SU-DHL-6 (cell line): ENCODE data around the gene ADARB2.

Source experiments
- H2AFZ ChIP-seq: fragments of 200-600 bp; sonication (generic); 2 replicates; pipeline ENCODE4 v1.6.1; 2014; ENCODE audit warnings: low read depth, mild to moderate bottlenecking, moderate library complexity, mixed read lengths, antibody characterized with exemption, low read length; ENCODE audit not compliant: severe bottlenecking
- H3F3A ChIP-seq: fragments of 200-600 bp; shearing (Covaris generic); 2 replicates; pipeline ENCODE4 v1.6.0; 2016; ENCODE audit warnings: antibody characterized with exemption, mild to moderate bottlenecking; ENCODE audit not compliant: insufficient read depth
- H3K27ac ChIP-seq: fragments of 200-600 bp; sonication (generic); 2 replicates; pipeline ENCODE4 v1.5.1; 2016; ENCODE audit warnings: low read depth, mild to moderate bottlenecking, low read length, moderate library complexity, mixed read lengths
- H3K27me3 ChIP-seq: fragments of 200-600 bp; sonication (generic), shearing (Covaris generic); 2 replicates; pipeline ENCODE4 v1.6.0; 2014; ENCODE audit warnings: mild to moderate bottlenecking, low read length
- H3K36me3 ChIP-seq: fragments of 200-600 bp; sonication (generic); 2 replicates; pipeline ENCODE4 v1.6.1; 2014; ENCODE audit warnings: mild to moderate bottlenecking, low read length, mixed read lengths
- H3K4me2 ChIP-seq: fragments of 300-600, 200-600 bp; shearing (Covaris generic), sonication (generic); 2 replicates; pipeline ENCODE4 v1.6.0; 2014; ENCODE audit warnings: low read length, low read depth, mild to moderate bottlenecking; ENCODE audit not compliant: poor library complexity, severe bottlenecking
- H3K4me3 ChIP-seq: fragments of 200-600 bp; sonication (generic); 2 replicates; pipeline ENCODE4 v1.5.1; 2014; ENCODE audit warnings: antibody characterized with exemption, low read length, mild to moderate bottlenecking, mixed read lengths; ENCODE audit not compliant: insufficient read depth, poor library complexity, severe bottlenecking
- H3K79me2 ChIP-seq: fragments of 200-600 bp; sonication (generic); 2 replicates; pipeline ENCODE4 v1.6.1; 2014; ENCODE audit warnings: mild to moderate bottlenecking, low read length, moderate library complexity; ENCODE audit not compliant: insufficient read depth
- H3K9ac ChIP-seq: fragments of 200-600 bp; sonication (generic); 2 replicates; pipeline ENCODE4 v1.7.0; 2014; ENCODE audit warnings: mild to moderate bottlenecking, low read length
- H3K9me2 ChIP-seq: fragments of 200-600 bp; sonication (generic); replicated peaks from 2 replicates; pipeline ENCODE4 v1.6.1; 2014; ENCODE audit warnings: low read length; ENCODE audit not compliant: insufficient read depth
- H3K9me3 ChIP-seq: fragments of 200-600 bp; sonication (generic); 2 replicates; pipeline ENCODE4 v1.6.1; 2014; ENCODE audit warnings: low read length, mixed read lengths; ENCODE audit not compliant: insufficient read depth
- H4K20me1 ChIP-seq: fragments of 200-600 bp; sonication (generic); 2 replicates; pipeline ENCODE4 v1.6.1; 2014; ENCODE audit warnings: low read depth, mild to moderate bottlenecking, antibody characterized with exemption, low read length, moderate library complexity, mixed read lengths
- CTCF ChIP-seq: fragments of 200-600 bp; sonication (generic); IDR thresholded peaks from one replicate; pipeline ENCODE4 v1.5.1; 2017; ENCODE audit warnings: antibody characterized with exemption, mild to moderate bottlenecking, low read length, moderate library complexity; ENCODE audit not compliant: insufficient read depth, poor library complexity, severe bottlenecking
- EZH2phosphoT487 ChIP-seq: fragments of 200-600 bp; sonication (generic), shearing (Covaris generic); conservative IDR thresholded peaks from 2 replicates; pipeline ENCODE4 v1.6.1; 2018; ENCODE audit warnings: mild to moderate bottlenecking, antibody characterized with exemption, low read length, moderate library complexity, mixed read lengths

Gene ADARB2

GRCh38 chr10:1423676-1424253 lies 313.6 kb downstream of the ADARB2 start:
- Histone ChIP-seq H3K9ac (no peak overlapping the region), H4K20me1 (no peaks in the 10 kb centered on the region), H3K27me3 (no peaks in the 10 kb centered on the region), H3F3A (peaks cover 21% of the 10 kb centered on the region), H3K4me2 (no peak overlapping the region), H3K27ac (no peak overlapping the region), H3K9me3 (no peaks in the 10 kb centered on the region), H2AFZ (no peak overlapping the region), H3K36me3 (no peaks in the 10 kb centered on the region), H3K79me2 (no peaks in the 10 kb centered on the region), H3K4me3 (no peak overlapping the region), H3K9me2 (no peaks in the 10 kb centered on the region)
- TF ChIP-seq EZH2phosphoT487 (no peak), CTCF (no peak)

- Histone ChIP-seq H3K4me3 (no peak overlapping the region), H3K4me2 (no peak overlapping the region)
Measured at GRCh38 chr10:1422275-1422674, 315.1 kb downstream of the ADARB2 start.

GRCh38 chr10:1420661-1421362 lies 316.5 kb downstream of the ADARB2 start:
- Histone ChIP-seq H3K36me3 (no peaks in the 10 kb centered on the region), H3K9ac (peak overlapping the region; percentile 44), H3F3A (peaks cover 18% of the 10 kb centered on the region), H3K9me3 (no peaks in the 10 kb centered on the region), H4K20me1 (no peaks in the 10 kb centered on the region), H3K4me3 (peak overlapping the region; percentile 39), H3K9me2 (no peaks in the 10 kb centered on the region), H3K4me2 (peak overlapping the region; percentile 64), H3K27ac (peak overlapping the region; percentile 57), H3K27me3 (no peaks in the 10 kb centered on the region), H3K79me2 (no peaks in the 10 kb centered on the region), H2AFZ (peak overlapping the region; percentile 70)
- TF ChIP-seq EZH2phosphoT487 (no peak), CTCF (peak; percentile 83)

More at GRCh38 chr10:1422275-1422674, 315.1 kb downstream of the ADARB2 start:
- no peak for TF ChIP-seq EZH2phosphoT487
- no peak for TF ChIP-seq CTCF
- Histone ChIP-seq H3K79me2 (no peaks in the 10 kb centered on the region), H2AFZ (no peak overlapping the region), H3K9me3 (no peaks in the 10 kb centered on the region), H3F3A (peaks cover 21% of the 10 kb centered on the region), H3K9me2 (no peaks in the 10 kb centered on the region), H3K27me3 (no peaks in the 10 kb centered on the region), H4K20me1 (no peaks in the 10 kb centered on the region), H3K27ac (no peak overlapping the region), H3K9ac (no peak overlapping the region), H3K36me3 (no peaks in the 10 kb centered on the region)
